NB4 (cell line): ENCODE data around the gene GIT2.

Experiments
- POLR2A ChIP-seq: IDR thresholded peaks from 2 replicates; pipeline ENCODE4 v1.6.1; 2011; ENCODE audit warnings: mild to moderate bottlenecking; ENCODE audit not compliant: insufficient read length; ENCODE audit errors: extremely low read depth
- TF ChIP-seq, protein P1 (sequence below): IDR thresholded peaks from one replicate; pipeline ENCODE4 v1.5.1; 2012; ENCODE audit warnings: low read depth, low read length

- TF ChIP-seq, protein P1, sequence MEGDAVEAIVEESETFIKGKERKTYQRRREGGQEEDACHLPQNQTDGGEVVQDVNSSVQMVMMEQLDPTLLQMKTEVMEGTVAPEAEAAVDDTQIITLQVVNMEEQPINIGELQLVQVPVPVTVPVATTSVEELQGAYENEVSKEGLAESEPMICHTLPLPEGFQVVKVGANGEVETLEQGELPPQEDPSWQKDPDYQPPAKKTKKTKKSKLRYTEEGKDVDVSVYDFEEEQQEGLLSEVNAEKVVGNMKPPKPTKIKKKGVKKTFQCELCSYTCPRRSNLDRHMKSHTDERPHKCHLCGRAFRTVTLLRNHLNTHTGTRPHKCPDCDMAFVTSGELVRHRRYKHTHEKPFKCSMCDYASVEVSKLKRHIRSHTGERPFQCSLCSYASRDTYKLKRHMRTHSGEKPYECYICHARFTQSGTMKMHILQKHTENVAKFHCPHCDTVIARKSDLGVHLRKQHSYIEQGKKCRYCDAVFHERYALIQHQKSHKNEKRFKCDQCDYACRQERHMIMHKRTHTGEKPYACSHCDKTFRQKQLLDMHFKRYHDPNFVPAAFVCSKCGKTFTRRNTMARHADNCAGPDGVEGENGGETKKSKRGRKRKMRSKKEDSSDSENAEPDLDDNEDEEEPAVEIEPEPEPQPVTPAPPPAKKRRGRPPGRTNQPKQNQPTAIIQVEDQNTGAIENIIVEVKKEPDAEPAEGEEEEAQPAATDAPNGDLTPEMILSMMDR: no peak
- no peak for TF ChIP-seq POLR2A
Measured at GRCh38 chr12:109892165-109892715, 103.9 kb downstream of the GIT2 start.
